ENCODE measurements around the gene ZFP1. TPM values are rescaled to one million over a fixed set of nuclear protein-coding genes. Genes with fewer than 3 reads are reported as not detected.
A peak's percentile ranks its signal among the peaks of the same experiment; 100 is the strongest.

The ZFP1 gene
- total and polyA plus RNA-seq, 9 of the 15 experiments (the other 6 are each of a cell fraction or from before 2014, with no cell fraction given): 2.6 to 14.7 (median 11.6) TPM

- Histone ChIP-seq H3K4me1 (replicated peaks in 1 of 2; ENCODE audit: control insufficient read depth in 2 of 2, insufficient read depth in 2 of 2, low read length in 2 of 2) (peaks cover 12% of the 10 kb centered on the region in 2 experiments), H3K36me3 (ENCODE audit: control insufficient read depth, insufficient read depth, low read length) (peaks cover 21% of the 10 kb centered on the region; the same call in 2 of the 3 replicates), H3K9me1 (ENCODE audit: control insufficient read depth, insufficient read depth, low read length) (no peaks in the 10 kb centered on the region), H3K27ac (ENCODE audit: extremely low read depth, low read depth, low read length) (no peak overlapping the region), H3K9me3 (replicated peaks; ENCODE audit: control insufficient read depth, insufficient read depth, low read depth, low read length) (no peaks in the 10 kb centered on the region), H3K4me3 (no peak overlapping the region), H3K79me2 (ENCODE audit: control insufficient read depth, insufficient read depth, low read length) (no peaks in the 10 kb centered on the region; the same call in 1 of the 3 replicates), H2AFZ (ENCODE audit: low read depth, low read length) (no peak overlapping the region), H3K4me2 (ENCODE audit: insufficient read depth, low read length) (no peak overlapping the region), H3K27me3 (ENCODE audit: control insufficient read depth in 2 of 2, insufficient read depth in 2 of 2, low read length in 2 of 2) (no peaks in the 10 kb centered on the region), H3K9ac (ENCODE audit: insufficient read depth in 1 of 2, low read depth in 2 of 2, low read length in 2 of 2) (0 out of 4 replicates have a peak overlapping the region, but pooled peaks of 1 of the 2 experiments have one; percentile 17), H4K20me1 (replicated peaks; ENCODE audit: control insufficient read depth, insufficient read depth, low read length) (no peaks in the 10 kb centered on the region; the same call in 1 of the 2 replicates)
- FAIRE-seq (no peak), ATAC-seq (no peak; the same call in 1 of the 3 replicates), DNase-seq (ENCODE audit: extremely low read depth in 1 of 4, low spot score in 3 of 4) (no peak)
- ChIA-PET POLR2A (interaction anchor here (0.7 to 1.1 kb wide), 2 partner anchors 12 to 66 kb away, joined by 3 read pairs; no protein-coding TSS in a partner anchor), CTCF (ENCODE audit: low intra/inter-chr PET ratio) (no interaction called here)
- no TSS peak for BruUV-seq (replicated peaks)
- 59% methylated on average over 7 of the region's 8 CpGs for WGBS (ENCODE audit: insufficient coverage, low coverage, missing lambda C conversion rate)
- TF ChIP-seq GTF2E2 (tag; IDR thresholded peaks at IDR 0.05) (no peak), CBFB (CRISPR knock-in tag; IDR thresholded peaks at IDR 0.05) (no peak), MEIS2 (IDR thresholded peaks at IDR 0.05; ENCODE audit: partially characterized antibody) (peak; percentile 39)
- intact Hi-C loops (cut with micrococcal nuclease) (no loop called here), in situ Hi-C loops (cut with MboI) (no loop called here)
Measured at GRCh38 chr16:75099075-75099667, 49.2 kb upstream of the ZFP1 start.

Data from K562 (cell line).